ENCODE results near the gene ST13.
A peak's percentile ranks its signal among the peaks of the same experiment; 100 is the strongest.
"Not testable (repeated sequence)": the region's sequence is repeated elsewhere in the genome, so short reads cannot be mapped to it uniquely, and the experiment has no call there.

Gene ST13
- total RNA-seq, result 101 to 342 (median 190) reads per million in 9 experiments

GRCh38 chr22:40856513-40857308 is at the start of gene ST13, which contains the start of gene XPNPEP3:
Gene ST13, minus strand, starts transcription at chr22:40856639. Its CDS starts 99 bp downstream, at chr22:40856540.
Gene XPNPEP3, plus strand, starts transcription at chr22:40857148. Its CDS starts 34 bp downstream, at chr22:40857182.
- Mint-ChIP-seq H3K36me3 (ENCODE audit: insufficient read depth) (peaks cover 27% of the 10 kb centered on the region), H3K27me3 (no peaks in the 10 kb centered on the region), H3K4me1 (ENCODE audit: low read depth in 2 of 2) (peaks cover 24 to 39% of the 10 kb centered on the region in 2 donors), H3K9me3 (no peaks in the 10 kb centered on the region), H3K27ac (peak within 1 kb of the TSS; percentile 97 to 100), H3K4me3 (peak within 1 kb of the TSS; percentile 92 to 96)
- ATAC-seq (replicated peaks) (peak; percentile 87), DNase-seq (peak; percentile 97 to 98 (median 97))

GRCh38 chr22:40904101-40904500 is 47.7 kb upstream of the ST13 start:
- Mint-ChIP-seq H3K4me1 (ENCODE audit: low read depth in 2 of 2) (peaks cover under 1 to 2% of the 10 kb centered on the region in 2 donors), H3K36me3 (ENCODE audit: insufficient read depth) (peaks cover 15% of the 10 kb centered on the region), H3K4me3 (no peak overlapping the region), H3K27me3 (no peaks in the 10 kb centered on the region), H3K9me3 (no peaks in the 10 kb centered on the region), H3K27ac (no peak overlapping the region)
- DNase-seq (no peak), ATAC-seq (replicated peaks) (no peak)

GRCh38 chr22:40898850-40899357 is 42.5 kb upstream of the ST13 start:
- peak overlapping the region in 1 of 2 donors; percentile 46 for H3K27ac Mint-ChIP-seq
- ATAC-seq (replicated peaks) (peak; percentile 54), DNase-seq (peak in 2 of 3 experiments; percentile 1 to 5)
- H3K4me3 Mint-ChIP-seq, result no peak overlapping the region
- peaks cover 2 to 5% of the 10 kb centered on the region in 2 donors for H3K4me1 Mint-ChIP-seq (ENCODE audit: low read depth in 2 of 2)
- H3K36me3 Mint-ChIP-seq (ENCODE audit: insufficient read depth), result peaks cover 5% of the 10 kb centered on the region
- no peaks in the 10 kb centered on the region for H3K27me3 Mint-ChIP-seq
- H3K9me3 Mint-ChIP-seq, result no peaks in the 10 kb centered on the region

DNA sequence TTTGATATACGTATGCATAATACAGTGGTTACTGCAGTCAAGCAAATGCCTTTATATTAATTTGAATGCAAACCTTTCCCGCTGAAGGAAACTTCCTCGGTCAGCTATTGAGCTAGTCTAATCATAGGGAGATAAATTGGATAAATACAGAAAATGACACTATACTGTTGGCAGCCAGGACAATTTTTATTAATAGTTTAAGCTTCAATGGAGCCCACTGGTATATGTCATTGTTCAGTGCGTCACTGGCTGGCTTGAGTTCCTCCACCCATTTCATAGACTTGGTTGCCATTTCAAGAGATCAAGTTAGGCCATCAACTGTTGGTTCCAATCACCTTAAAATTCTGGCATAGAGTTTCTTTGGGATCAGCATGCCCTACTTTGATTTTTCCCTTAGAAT is 38.0 kb upstream of the ST13 start:
- Mint-ChIP-seq H3K27ac (no peak overlapping the region), H3K36me3 (ENCODE audit: insufficient read depth) (peaks cover 17% of the 10 kb centered on the region), H3K4me3 (no peak overlapping the region), H3K4me1 (ENCODE audit: low read depth in 2 of 2) (peaks cover 2 to 5% of the 10 kb centered on the region in 2 donors), H3K27me3 (no peaks in the 10 kb centered on the region), H3K9me3 (no peaks in the 10 kb centered on the region)
- ATAC-seq (replicated peaks) (no peak), DNase-seq (no peak)

DNA sequence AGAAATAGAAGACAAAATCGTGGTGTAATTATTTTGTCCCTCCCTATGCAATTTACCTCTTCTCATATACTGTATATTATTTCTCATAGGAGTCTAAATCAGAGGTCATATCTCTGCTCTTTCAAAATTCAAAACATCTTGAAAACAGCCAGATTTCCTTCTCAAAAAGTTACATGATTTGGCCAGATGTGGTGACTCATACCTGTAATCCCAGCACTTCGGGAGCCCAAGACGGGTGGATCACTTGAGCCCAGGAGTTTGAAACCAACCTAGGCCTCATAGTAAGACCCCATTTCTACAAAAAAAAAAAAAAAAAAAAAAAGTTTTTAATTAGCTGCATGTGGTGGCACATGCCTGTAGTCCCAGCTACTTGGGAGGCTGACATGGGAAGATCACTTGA is 34.4 kb upstream of the ST13 start:
- Mint-ChIP-seq H3K36me3 (ENCODE audit: insufficient read depth) (peaks cover 48% of the 10 kb centered on the region), H3K4me1 (ENCODE audit: low read depth in 2 of 2) (no peaks in the 10 kb centered on the region), H3K27me3 (no peaks in the 10 kb centered on the region), H3K4me3 (no peak overlapping the region), H3K27ac (peak overlapping the region in 1 of 2 donors; percentile 23), H3K9me3 (no peaks in the 10 kb centered on the region)
- no peak for ATAC-seq (replicated peaks)
- DNase-seq, result no peak

DNA sequence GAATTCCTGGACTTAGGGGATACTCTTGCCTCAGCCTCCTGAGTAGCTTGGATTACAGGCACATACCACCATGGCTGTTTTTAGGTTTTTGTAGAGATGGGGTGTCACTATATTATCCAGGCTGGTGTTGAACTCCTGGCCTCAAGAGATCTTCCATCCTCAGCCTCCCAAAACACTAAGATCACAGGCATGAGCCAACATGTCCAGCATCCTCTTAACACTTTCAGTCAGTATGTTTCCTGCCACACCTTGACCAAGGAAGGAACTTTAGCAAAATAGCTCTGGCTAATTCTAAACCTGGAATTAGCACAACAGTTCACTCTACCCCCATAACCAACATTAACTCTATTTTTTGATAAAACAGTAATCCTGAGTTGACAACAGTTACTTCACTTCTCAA is 32.7 kb upstream of the ST13 start:
- H3K36me3 Mint-ChIP-seq (ENCODE audit: insufficient read depth), result peaks cover 61% of the 10 kb centered on the region
- H3K4me1 Mint-ChIP-seq (ENCODE audit: low read depth in 2 of 2), result no peaks in the 10 kb centered on the region
- H3K27ac Mint-ChIP-seq, result peak overlapping the region; percentile 23 to 30
- no peaks in the 10 kb centered on the region for H3K27me3 Mint-ChIP-seq
- no peaks in the 10 kb centered on the region for H3K9me3 Mint-ChIP-seq
- H3K4me3 Mint-ChIP-seq, result no peak overlapping the region
- ATAC-seq (replicated peaks) (no peak), DNase-seq (no peak)

DNA sequence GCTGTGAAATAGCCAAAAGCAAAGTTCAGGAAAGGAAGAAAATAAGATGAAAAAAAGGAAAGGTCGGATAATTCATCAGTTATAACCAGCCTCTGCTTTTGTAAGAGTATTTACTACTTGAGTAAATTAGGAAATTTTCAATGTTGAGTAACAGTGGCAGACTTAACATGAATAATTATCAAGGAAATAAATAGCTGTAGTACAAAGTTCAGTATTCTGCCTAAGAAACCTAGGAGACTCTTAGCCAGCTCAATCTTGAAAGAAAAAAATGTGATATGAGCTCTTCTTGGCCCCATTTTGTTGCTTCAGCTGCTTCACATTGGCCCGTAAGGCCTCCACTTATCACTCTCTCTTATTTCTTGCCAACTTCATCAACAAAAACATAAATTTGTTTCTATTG is 22.5 kb upstream of the ST13 start:
- Mint-ChIP-seq H3K4me1 (ENCODE audit: low read depth in 2 of 2) (no peaks in the 10 kb centered on the region), H3K36me3 (ENCODE audit: insufficient read depth) (peaks cover 23% of the 10 kb centered on the region), H3K27me3 (no peaks in the 10 kb centered on the region), H3K27ac (no peak overlapping the region), H3K4me3 (no peak overlapping the region), H3K9me3 (no peaks in the 10 kb centered on the region)
- ATAC-seq (replicated peaks), result no peak
- no peak for DNase-seq

- DNase-seq, result no peak
These were observed 21.0 kb upstream of the ST13 start for GRCh38 chr22:40877488-40877887.

DNA sequence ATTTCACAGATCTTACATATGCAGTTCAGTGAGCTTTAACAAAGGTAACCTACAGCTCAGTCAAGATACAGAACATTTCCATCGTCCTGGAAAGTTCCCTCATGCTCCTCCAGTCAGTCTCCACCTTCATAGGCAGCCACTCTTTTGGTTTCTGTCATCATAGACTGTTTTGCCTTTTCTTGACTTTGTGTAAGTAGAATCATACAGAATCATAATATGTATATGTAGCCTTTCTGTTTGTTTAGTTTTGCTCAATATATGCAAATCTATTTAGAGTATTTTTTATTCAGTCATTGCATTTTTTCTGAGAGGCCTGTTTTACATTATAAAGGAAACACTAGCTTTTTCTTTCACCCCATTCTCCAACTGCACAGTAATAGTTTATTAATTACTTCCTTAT is 20.5 kb upstream of the ST13 start:
- H3K36me3 Mint-ChIP-seq (ENCODE audit: insufficient read depth), result peaks cover 20% of the 10 kb centered on the region
- H3K4me1 Mint-ChIP-seq (ENCODE audit: low read depth in 2 of 2), result no peaks in the 10 kb centered on the region

More at GRCh38 chr22:40877488-40877887, 21.0 kb upstream of the ST13 start:
- no peaks in the 10 kb centered on the region for H3K27me3 Mint-ChIP-seq
- H3K4me1 Mint-ChIP-seq (ENCODE audit: low read depth in 2 of 2), result no peaks in the 10 kb centered on the region
- no peak for ATAC-seq (replicated peaks)
- no peak overlapping the region for H3K27ac Mint-ChIP-seq
- H3K36me3 Mint-ChIP-seq (ENCODE audit: insufficient read depth), result peaks cover 21% of the 10 kb centered on the region
- H3K9me3 Mint-ChIP-seq, result no peaks in the 10 kb centered on the region
- H3K4me3 Mint-ChIP-seq, result no peak overlapping the region

GRCh38 chr22:40875111-40875510 is 18.7 kb upstream of the ST13 start:
- DNase-seq, result no peak
- no peak for ATAC-seq (replicated peaks)
- H3K27me3 Mint-ChIP-seq, result no peaks in the 10 kb centered on the region
- no peak overlapping the region for H3K4me3 Mint-ChIP-seq
- peaks cover 18% of the 10 kb centered on the region for H3K36me3 Mint-ChIP-seq (ENCODE audit: insufficient read depth)
- H3K9me3 Mint-ChIP-seq, result no peaks in the 10 kb centered on the region
- H3K4me1 Mint-ChIP-seq (ENCODE audit: low read depth in 2 of 2), result no peaks in the 10 kb centered on the region
- no peak overlapping the region for H3K27ac Mint-ChIP-seq

More for the DNA sequence above, 20.5 kb upstream of the ST13 start:
- Mint-ChIP-seq H3K27me3 (no peaks in the 10 kb centered on the region), H3K4me3 (no peak overlapping the region), H3K9me3 (no peaks in the 10 kb centered on the region), H3K27ac (no peak overlapping the region)
- DNase-seq, result no peak
- no peak for ATAC-seq (replicated peaks)

DNA sequence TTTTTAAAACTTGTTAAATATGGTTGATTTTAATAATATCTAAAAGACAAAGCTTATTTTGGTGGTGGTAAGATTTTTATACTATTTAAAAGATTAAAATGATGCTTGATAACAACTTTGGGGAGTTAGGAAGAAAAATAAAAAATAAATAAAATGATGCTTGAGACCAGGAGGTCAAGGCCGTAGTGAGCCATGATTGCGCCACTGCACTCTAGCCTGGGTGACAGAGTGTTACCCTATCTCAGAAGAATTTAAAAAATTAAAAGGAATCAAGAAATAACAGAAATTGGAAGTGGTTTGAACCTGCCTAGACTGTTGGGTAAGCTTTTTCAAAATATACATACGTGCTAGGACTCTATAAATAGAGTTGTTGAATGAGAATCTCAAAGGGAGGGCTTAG is 17.6 kb upstream of the ST13 start:
- Mint-ChIP-seq H3K36me3 (ENCODE audit: insufficient read depth) (peaks cover 18% of the 10 kb centered on the region), H3K9me3 (no peaks in the 10 kb centered on the region), H3K27ac (no peak overlapping the region), H3K4me1 (ENCODE audit: low read depth in 2 of 2) (peaks cover 0 to under 1% of the 10 kb centered on the region in 2 donors), H3K4me3 (no peak overlapping the region), H3K27me3 (no peaks in the 10 kb centered on the region)
- DNase-seq (no peak), ATAC-seq (replicated peaks) (no peak)

- H3K4me3 Mint-ChIP-seq; H3K9me3 Mint-ChIP-seq; H3K27me3 Mint-ChIP-seq; ATAC-seq (replicated peaks); DNase-seq; H3K27ac Mint-ChIP-seq: not testable (repeated sequence)
- Mint-ChIP-seq H3K36me3 (ENCODE audit: insufficient read depth) (peaks cover 16% of the 10 kb centered on the region), H3K4me1 (ENCODE audit: low read depth in 2 of 2) (peaks cover 2 to 16% of the 10 kb centered on the region in 2 donors)
These were observed 11.9 kb upstream of the ST13 start for GRCh38 chr22:40868379-40868778.

GRCh38 chr22:40867109-40867508 is 10.7 kb upstream of the ST13 start:
- H3K4me1 Mint-ChIP-seq (ENCODE audit: low read depth in 2 of 2), result peaks cover 2 to 16% of the 10 kb centered on the region in 2 donors
- no peak overlapping the region for H3K27ac Mint-ChIP-seq
- DNase-seq (no peak), ATAC-seq (replicated peaks) (no peak)
- peaks cover 9% of the 10 kb centered on the region for H3K36me3 Mint-ChIP-seq (ENCODE audit: insufficient read depth)
- no peak overlapping the region for H3K4me3 Mint-ChIP-seq
- H3K27me3 Mint-ChIP-seq, result no peaks in the 10 kb centered on the region
- H3K9me3 Mint-ChIP-seq, result no peaks in the 10 kb centered on the region

GRCh38 chr22:40862537-40862936 is 6.1 kb upstream of the ST13 start:
- no peak for ATAC-seq (replicated peaks)
- Mint-ChIP-seq H3K9me3 (no peaks in the 10 kb centered on the region), H3K36me3 (ENCODE audit: insufficient read depth) (peaks cover 15% of the 10 kb centered on the region), H3K4me1 (ENCODE audit: low read depth in 2 of 2) (peaks cover 1 to 27% of the 10 kb centered on the region in 2 donors), H3K27ac (peak overlapping the region in 1 of 2 donors; percentile 4), H3K27me3 (no peaks in the 10 kb centered on the region), H3K4me3 (no peak overlapping the region)
- no peak for DNase-seq

All from effector memory CD8-positive, alpha-beta T cell (primary cell).